K562 (cell line): ENCODE results near the gene APEX1. TPM values are rescaled to one million over a fixed set of nuclear protein-coding genes. Genes with fewer than 3 reads are reported as not detected.
A peak's percentile ranks its signal among the peaks of the same experiment; 100 is the strongest.

Source experiments
- ATAC-seq: fragments of 200-7000 bp; cut with Tn5 transposase; 3 replicates; pipeline ENCODE4 v1.9.1; 2020; ENCODE audit warnings: moderate library complexity
- BruUV-seq: library from RNA; stranded (reverse); fragments of 400-500 nt; replicated peaks from 2 replicates; lab custom pipeline; 2021; lab: Mats Ljungman, UMichigan
- CTCF ChIA-PET: fragments of 300-600 bp; formaldehyde crosslinking; extraction: SDS; loops from one replicate; lab custom pipeline; 2021; ENCODE audit warnings: low intra/inter-chr PET ratio; lab: Yijun Ruan, JAX
- POLR2A ChIA-PET: fragments of 300-600, 350-650 bp; sonication (Branson Sonifier 250); formaldehyde crosslinking; extraction: SDS; loops from one replicate; lab custom pipeline; 2021; ENCODE audit warnings: antibody characterized with exemption, inconsistent platforms; lab: Yijun Ruan, JAX
- DNase-seq, 4 experiments: peaks; one replicate each; pipeline versions ENCODE4 v3.0.0 to v3.0.0-alpha.2; 2011 to 2018; ENCODE audit warnings: low spot score in 3 of 4, mixed read lengths in 3 of 4; ENCODE audit errors: extremely low read depth in 1 of 4
- FAIRE-seq: peaks from 2 replicates; lab custom pipeline; 2011; peaks lifted over from hg19 to GRCh38; lab: Jason Lieb, UNC
- H2AFZ ChIP-seq: 2 replicates; pipeline ENCODE4 v1.6.0; 2011; ENCODE audit warnings: low read depth, low read length, control low read depth, inconsistent platforms
- H3K27ac ChIP-seq: fragments of 200-600 bp; 3 replicates; pipeline ENCODE4 v1.8.0; 2011; ENCODE audit warnings: low read depth, mild to moderate bottlenecking, control low read depth, inconsistent platforms, low read length, moderate library complexity, mixed read lengths; ENCODE audit errors: extremely low read depth
- H3K27me3 ChIP-seq, 2 experiments: fragments of 300-600 bp in 1 of 2; 2 replicates in 1 of 2; 3 replicates in 1 of 2; pipeline versions ENCODE4 v1.6.0 to v1.8.0; 2011; ENCODE audit warnings: inconsistent platforms in 2 of 2, low read length in 2 of 2, mild to moderate bottlenecking in 1 of 2, mixed read lengths in 1 of 2, moderate library complexity in 1 of 2; ENCODE audit not compliant: control insufficient read depth in 2 of 2, insufficient read depth in 2 of 2
- H3K36me3 ChIP-seq: fragments of 300-600 bp; 3 replicates; pipeline ENCODE4 v1.8.0; 2011; ENCODE audit warnings: mild to moderate bottlenecking, low read length, inconsistent platforms; ENCODE audit not compliant: control insufficient read depth, insufficient read depth
- H3K4me1 ChIP-seq, 2 experiments: fragments of 200-600 bp in 1 of 2; replicated peaks in 1 of 2; 2 replicates in 1 of 2; 3 replicates in 1 of 2; pipeline versions ENCODE4 v1.5.1 to v1.8.0; 2011; ENCODE audit warnings: inconsistent platforms in 2 of 2, low read length in 2 of 2, mild to moderate bottlenecking in 1 of 2, mixed read lengths in 1 of 2, moderate library complexity in 1 of 2; ENCODE audit not compliant: control insufficient read depth in 2 of 2, insufficient read depth in 2 of 2
- H3K4me2 ChIP-seq: 2 replicates; pipeline ENCODE4 v1.6.1; 2011; ENCODE audit warnings: low read length, control low read depth, inconsistent platforms, mixed read lengths; ENCODE audit not compliant: insufficient read depth
- H3K4me3 ChIP-seq: fragments of 200-600 bp; sonication (generic), shearing (Covaris generic); 2 replicates; pipeline ENCODE4 v1.5.1; 2016; ENCODE audit warnings: control low read depth, inconsistent platforms
- H3K79me2 ChIP-seq: fragments of 200-600 bp; 3 replicates; pipeline ENCODE4 v1.8.0; 2011; ENCODE audit warnings: low read length, inconsistent platforms; ENCODE audit not compliant: control insufficient read depth, insufficient read depth
- H3K9ac ChIP-seq, 2 experiments: 2 replicates each; pipeline versions ENCODE4 v1.6.0 to v1.6.1; 2011; ENCODE audit warnings: low read depth in 2 of 2, low read length in 2 of 2, control low read depth in 1 of 2, inconsistent platforms in 1 of 2, mild to moderate bottlenecking in 1 of 2, mixed read lengths in 1 of 2; ENCODE audit not compliant: insufficient read depth in 1 of 2
- H3K9me1 ChIP-seq: one replicate; pipeline ENCODE4 v1.6.0; 2011; ENCODE audit warnings: inconsistent platforms, mild to moderate bottlenecking, low read length, moderate library complexity; ENCODE audit not compliant: control insufficient read depth, insufficient read depth
- H3K9me3 ChIP-seq: replicated peaks from 2 replicates; pipeline ENCODE4 v1.5.1; 2011; ENCODE audit warnings: low read depth, low read length, inconsistent platforms; ENCODE audit not compliant: control insufficient read depth, insufficient read depth
- H4K20me1 ChIP-seq: replicated peaks from 2 replicates; pipeline ENCODE4 v1.6.1; 2011; ENCODE audit warnings: low read length, inconsistent platforms, mixed read lengths; ENCODE audit not compliant: control insufficient read depth, insufficient read depth
- CBFA2T2 ChIP-seq: fragments of 450-650 bp; conservative IDR thresholded peaks from 2 replicates; pipeline ENCODE4 v1.6.1; 2017; ENCODE audit warnings: mild to moderate bottlenecking
- CBFA2T3 ChIP-seq: fragments of 450-650 bp; IDR thresholded peaks from 2 replicates; pipeline ENCODE4 v1.6.1; 2017
- COPS2 ChIP-seq: fragments of 450-650 bp; conservative IDR thresholded peaks from 2 replicates; pipeline ENCODE4 v1.6.1; 2016; ENCODE audit warnings: mild to moderate bottlenecking, moderate library complexity
- GATAD2B ChIP-seq: fragments of 450-650 bp; IDR thresholded peaks from 2 replicates; pipeline ENCODE4 v1.6.1; 2017; ENCODE audit warnings: mild to moderate bottlenecking, borderline replicate concordance
- HDAC3 ChIP-seq: fragments of 450-650 bp; IDR thresholded peaks from 2 replicates; pipeline ENCODE4 v1.6.1; 2018; ENCODE audit warnings: borderline replicate concordance, mild to moderate bottlenecking, moderate library complexity; ENCODE audit not compliant: partially characterized antibody
- LARP7 ChIP-seq: fragments of 450-650 bp; IDR thresholded peaks from 2 replicates; pipeline ENCODE4 v1.6.1; 2016
- PRPF4 ChIP-seq: fragments of 200-400 bp; formaldehyde crosslinking; IDR thresholded peaks from one replicate; pipeline ENCODE4 v1.6.1; 2017; ENCODE audit warnings: low read length, low read depth, mild to moderate bottlenecking; ENCODE audit not compliant: insufficient read depth, poor library complexity, severe bottlenecking
- TEAD4 ChIP-seq, 2 experiments: sonication (generic) in 1 of 2; formaldehyde crosslinking in 1 of 2; IDR thresholded peaks; 2 replicates each; pipeline versions ENCODE4 v1.6.1 to v1.8.0; 2012 to 2022; ENCODE audit warnings: borderline replicate concordance in 1 of 2, inconsistent platforms in 1 of 2, low read length in 1 of 2, mild to moderate bottlenecking in 1 of 2, missing genetic modification reagents in 1 of 2
- ZNF232 ChIP-seq: sonication (generic); formaldehyde crosslinking; IDR thresholded peaks from 2 replicates; pipeline ENCODE4 v1.8.0; 2022; ENCODE audit warnings: mild to moderate bottlenecking, missing genetic modification reagents
- WGBS: fragments of 100-300 bp; shearing (Covaris generic); methylation state at CpG from one replicate; pipeline ENCODE4 v1.1.6; 2016; ENCODE audit warnings: low coverage, mixed read lengths; ENCODE audit not compliant: insufficient coverage; ENCODE audit errors: missing lambda C conversion rate; 5-methylcytosine and 5-hydroxymethylcytosine counted together
- in situ Hi-C: fragments of 300-500 bp; cut with MboI; formaldehyde crosslinking; loops from 4 replicates; pipeline ENCODE4 v1.15.0; 2018; ENCODE audit warnings: inconsistent platforms, mixed read lengths
- intact Hi-C: fragments of 100-400 bp; cut with micrococcal nuclease; formaldehyde crosslinking; loops from 2 replicates; pipeline ENCODE4 v1.14.2; 2022
- polyA plus RNA-seq, 8 experiments: library from polyadenylated mRNA; depleted of rRNA in 4 of 8; stranded (reverse) in 5 of 8; unstranded in 3 of 8; fragments of >200 nt; fragmentation: Nextera tagmentation in 2 of 8; fragmentation: Illumina TruSeq in 1 of 8; extraction: Ambion mirVana in 2 of 8; extraction: Trizol in 1 of 8; gene quantifications; 2 replicates each; pipeline versions ENCODE4 v1.2.1 to v1.2.3, GENCODE V29; 2011 to 2014; ENCODE audit warnings: inconsistent platforms in 1 of 8, missing spikeins in 1 of 8
- total RNA-seq, 7 experiments: library from RNA; depleted of rRNA in 6 of 7; stranded (reverse); fragments of >200 nt in 6 of 7; fragmentation: Illumina TruSeq in 2 of 7; extraction: Trizol in 2 of 7; gene quantifications; 2 replicates each; pipeline versions ENCODE4 v1.2.1 to v1.2.3, GENCODE V29; 2011 to 2021; ENCODE audit warnings: low replicate concordance in 1 of 7
- TF ChIP-seq, protein P1 (sequence below): sonication (generic); formaldehyde crosslinking; IDR thresholded peaks from 2 replicates; pipeline ENCODE4 v1.8.1; 2023; ENCODE audit warnings: mild to moderate bottlenecking, missing genetic modification reagents, moderate library complexity
- TF ChIP-seq, protein P2 (sequence below): fragments of 250-450 bp; sonication (Bioruptor Pico); IDR thresholded peaks from 2 replicates; pipeline ENCODE4 v1.4.0; 2020

The APEX1 gene
- total and polyA plus RNA-seq, 9 of the 15 experiments (the other 6 are each of a cell fraction or from before 2014, with no cell fraction given), result 50.2 to 274 (median 158) TPM

DNA sequence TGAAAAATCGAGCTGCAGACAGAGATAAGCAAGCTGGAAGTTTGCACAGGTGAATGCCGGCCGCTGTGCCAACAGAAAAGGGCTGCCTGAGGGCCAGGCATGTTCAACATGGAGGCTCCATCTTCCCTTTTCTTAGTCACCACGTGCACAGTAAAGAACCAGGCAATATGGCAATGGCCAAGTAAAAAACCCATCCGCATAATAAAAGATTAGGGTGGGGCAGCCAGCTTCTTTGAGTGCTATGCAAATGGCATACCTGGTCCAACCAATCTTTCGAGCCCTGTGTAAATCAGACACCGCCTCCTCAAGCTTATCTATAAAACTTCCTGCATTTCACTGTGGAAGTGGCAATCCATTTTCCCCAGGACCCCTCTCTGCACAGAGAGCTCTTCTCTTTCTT, 30.9 kb downstream of the APEX1 start (continued):
- TF ChIP-seq, protein P1, sequence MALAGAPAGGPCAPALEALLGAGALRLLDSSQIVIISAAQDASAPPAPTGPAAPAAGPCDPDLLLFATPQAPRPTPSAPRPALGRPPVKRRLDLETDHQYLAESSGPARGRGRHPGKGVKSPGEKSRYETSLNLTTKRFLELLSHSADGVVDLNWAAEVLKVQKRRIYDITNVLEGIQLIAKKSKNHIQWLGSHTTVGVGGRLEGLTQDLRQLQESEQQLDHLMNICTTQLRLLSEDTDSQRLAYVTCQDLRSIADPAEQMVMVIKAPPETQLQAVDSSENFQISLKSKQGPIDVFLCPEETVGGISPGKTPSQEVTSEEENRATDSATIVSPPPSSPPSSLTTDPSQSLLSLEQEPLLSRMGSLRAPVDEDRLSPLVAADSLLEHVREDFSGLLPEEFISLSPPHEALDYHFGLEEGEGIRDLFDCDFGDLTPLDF (CRISPR knock-in tag), result no peak
- TF ChIP-seq HDAC3 (no peak), COPS2 (no peak), ZNF232 (CRISPR knock-in tag) (no peak)

DNA sequence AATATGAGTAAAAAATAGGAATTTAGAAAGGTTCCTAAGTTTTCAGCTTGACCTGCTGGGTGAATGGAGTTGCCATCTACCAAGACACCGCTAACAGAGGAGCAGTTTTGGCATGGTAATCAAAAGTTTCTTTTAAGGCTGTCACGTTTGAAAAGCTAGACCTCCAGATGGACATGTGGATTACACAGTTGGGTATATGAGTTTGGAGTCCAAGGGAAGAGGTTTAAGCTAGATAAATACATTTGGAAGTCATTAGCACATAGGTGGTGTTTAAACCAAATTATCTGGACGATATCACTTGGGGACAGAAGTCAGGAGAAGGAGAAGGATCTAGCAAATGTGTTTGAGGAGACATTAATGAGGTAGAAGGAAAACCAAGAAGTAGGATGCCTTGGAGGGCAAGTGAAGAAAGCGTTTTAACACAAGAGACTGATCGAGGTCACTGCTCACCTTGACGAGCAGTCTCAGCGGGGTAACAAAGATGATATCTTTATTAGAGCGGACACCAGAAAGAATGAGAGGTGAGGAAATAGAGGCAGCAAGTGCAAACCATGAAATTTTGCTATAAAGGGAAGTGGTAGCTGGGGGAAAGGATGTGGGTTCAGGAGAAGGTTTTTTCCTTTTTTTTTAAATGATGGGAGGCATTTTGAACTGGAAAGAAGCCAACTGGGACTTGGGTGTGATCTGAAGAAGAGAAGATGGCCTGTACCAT, 31.8 kb downstream of the APEX1 start:
- H3K79me2 ChIP-seq, result no peaks in the 10 kb centered on the region
- WGBS, result 7% methylated on average over 7 of the region's 8 CpGs
- intact Hi-C loops, result no loop called here
- TF ChIP-seq TEAD4 (IDR thresholded peaks at IDR 0.05; ENCODE audit: low read length) (peak; percentile 52), TEAD4 (CRISPR knock-in tag; IDR thresholded peaks at IDR 0.05; ENCODE audit: borderline replicate concordance) (no peak), GATAD2B (no peak), PRPF4 (no peak), CBFA2T3 (peak; percentile 76), LARP7 (no peak), CBFA2T2 (peak; percentile 58)
- TF ChIP-seq, protein P2, sequence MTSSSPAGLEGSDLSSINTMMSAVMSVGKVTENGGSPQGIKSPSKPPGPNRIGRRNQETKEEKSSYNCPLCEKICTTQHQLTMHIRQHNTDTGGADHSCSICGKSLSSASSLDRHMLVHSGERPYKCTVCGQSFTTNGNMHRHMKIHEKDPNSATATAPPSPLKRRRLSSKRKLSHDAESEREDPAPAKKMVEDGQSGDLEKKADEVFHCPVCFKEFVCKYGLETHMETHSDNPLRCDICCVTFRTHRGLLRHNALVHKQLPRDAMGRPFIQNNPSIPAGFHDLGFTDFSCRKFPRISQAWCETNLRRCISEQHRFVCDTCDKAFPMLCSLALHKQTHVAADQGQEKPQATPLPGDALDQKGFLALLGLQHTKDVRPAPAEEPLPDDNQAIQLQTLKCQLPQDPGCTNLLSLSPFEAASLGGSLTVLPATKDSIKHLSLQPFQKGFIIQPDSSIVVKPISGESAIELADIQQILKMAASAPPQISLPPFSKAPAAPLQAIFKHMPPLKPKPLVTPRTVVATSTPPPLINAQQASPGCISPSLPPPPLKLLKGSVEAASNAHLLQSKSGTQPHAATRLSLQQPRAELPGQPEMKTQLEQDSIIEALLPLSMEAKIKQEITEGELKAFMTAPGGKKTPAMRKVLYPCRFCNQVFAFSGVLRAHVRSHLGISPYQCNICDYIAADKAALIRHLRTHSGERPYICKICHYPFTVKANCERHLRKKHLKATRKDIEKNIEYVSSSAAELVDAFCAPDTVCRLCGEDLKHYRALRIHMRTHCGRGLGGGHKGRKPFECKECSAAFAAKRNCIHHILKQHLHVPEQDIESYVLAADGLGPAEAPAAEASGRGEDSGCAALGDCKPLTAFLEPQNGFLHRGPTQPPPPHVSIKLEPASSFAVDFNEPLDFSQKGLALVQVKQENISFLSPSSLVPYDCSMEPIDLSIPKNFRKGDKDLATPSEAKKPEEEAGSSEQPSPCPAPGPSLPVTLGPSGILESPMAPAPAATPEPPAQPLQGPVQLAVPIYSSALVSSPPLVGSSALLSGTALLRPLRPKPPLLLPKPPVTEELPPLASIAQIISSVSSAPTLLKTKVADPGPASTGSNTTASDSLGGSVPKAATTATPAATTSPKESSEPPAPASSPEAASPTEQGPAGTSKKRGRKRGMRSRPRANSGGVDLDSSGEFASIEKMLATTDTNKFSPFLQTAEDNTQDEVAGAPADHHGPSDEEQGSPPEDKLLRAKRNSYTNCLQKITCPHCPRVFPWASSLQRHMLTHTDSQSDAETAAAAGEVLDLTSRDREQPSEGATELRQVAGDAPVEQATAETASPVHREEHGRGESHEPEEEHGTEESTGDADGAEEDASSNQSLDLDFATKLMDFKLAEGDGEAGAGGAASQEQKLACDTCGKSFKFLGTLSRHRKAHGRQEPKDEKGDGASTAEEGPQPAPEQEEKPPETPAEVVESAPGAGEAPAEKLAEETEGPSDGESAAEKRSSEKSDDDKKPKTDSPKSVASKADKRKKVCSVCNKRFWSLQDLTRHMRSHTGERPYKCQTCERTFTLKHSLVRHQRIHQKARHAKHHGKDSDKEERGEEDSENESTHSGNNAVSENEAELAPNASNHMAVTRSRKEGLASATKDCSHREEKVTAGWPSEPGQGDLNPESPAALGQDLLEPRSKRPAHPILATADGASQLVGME (CRISPR knock-in tag), result no peak

More for the DNA sequence above, 31.8 kb downstream of the APEX1 start:
- ChIA-PET POLR2A (interaction anchor here (1.1 to 2.8 kb wide), 3 partner anchors 11 to 17 kb away, joined by 4 to 7 read pairs (median 5); no protein-coding TSS in a partner anchor), CTCF (no interaction called here)
- in situ Hi-C loops, result no loop called here
- Histone ChIP-seq H3K9ac (no peak overlapping the region), H3K4me1 (peaks cover 19 to 56% of the 10 kb centered on the region in 2 experiments; a peak in 4 of 5 replicates), H3K9me1 (no peaks in the 10 kb centered on the region), H3K27ac (peak overlapping the region; percentile 40; the same call in 2 of the 3 replicates), H3K9me3 (no peaks in the 10 kb centered on the region), H4K20me1 (no peaks in the 10 kb centered on the region), H3K4me3 (no peak overlapping the region), H3K4me2 (peak overlapping the region; percentile 63; the same call in 1 of the 2 replicates), H3K36me3 (no peaks in the 10 kb centered on the region), H2AFZ (peak overlapping the region; percentile 74), H3K27me3 (no peaks in the 10 kb centered on the region)
- FAIRE-seq (peak; percentile 29), ATAC-seq (no peak), DNase-seq (no peak)
- no TSS peak for BruUV-seq
